HepG2 (cell line): ENCODE results near the gene CST11. TPM values are rescaled to one million over a fixed set of nuclear protein-coding genes. Genes with fewer than 3 reads are reported as not detected.

Experiments
- BRD4 ChIP-seq: sonication (generic); formaldehyde crosslinking; IDR thresholded peaks from 2 replicates; pipeline ENCODE4 v1.4.0; 2020; ENCODE audit warnings: missing genetic modification reagents
- E2F1 ChIP-seq: sonication (generic); formaldehyde crosslinking; IDR thresholded peaks from 2 replicates; pipeline ENCODE4 v1.5.0; 2020; ENCODE audit warnings: missing genetic modification reagents
- FOXJ3 ChIP-seq: sonication (generic); formaldehyde crosslinking; IDR thresholded peaks from 2 replicates; pipeline ENCODE4 v1.4.0; 2020; ENCODE audit warnings: missing genetic modification reagents, mild to moderate bottlenecking, borderline replicate concordance
- GTF2F1 ChIP-seq: fragments of 150-350 bp; IDR thresholded peaks from 2 replicates; pipeline ENCODE4 v1.6.1; 2014; ENCODE audit warnings: low read length
- IKZF1 ChIP-seq: fragments of 450-650 bp; IDR thresholded peaks from 2 replicates; pipeline ENCODE4 v1.7.1; 2016
- LBX2 ChIP-seq: sonication (generic); formaldehyde crosslinking; IDR thresholded peaks from 2 replicates; pipeline ENCODE4 v1.5.0; 2020; ENCODE audit warnings: missing genetic modification reagents, mild to moderate bottlenecking, borderline replicate concordance
- PBX3 ChIP-seq: sonication (generic); formaldehyde crosslinking; IDR thresholded peaks from 2 replicates; pipeline ENCODE4 v1.8.1; 2023; ENCODE audit warnings: missing genetic modification reagents, inconsistent platforms, borderline replicate concordance
- RBFOX2 ChIP-seq: fragments of 200-400 bp; formaldehyde crosslinking; IDR thresholded peaks from 2 replicates; pipeline ENCODE4 v1.6.1; 2017; ENCODE audit warnings: low read depth, mild to moderate bottlenecking, low read length
- SRSF9 ChIP-seq: fragments of 200-400 bp; formaldehyde crosslinking; IDR thresholded peaks from 2 replicates; pipeline ENCODE4 v1.6.1; 2018; ENCODE audit warnings: borderline replicate concordance, mild to moderate bottlenecking, low read depth, low read length; ENCODE audit not compliant: insufficient read depth, poor library complexity, severe bottlenecking
- TAF1 ChIP-seq: sonication (generic); formaldehyde crosslinking; IDR thresholded peaks from 2 replicates; pipeline ENCODE4 v1.4.0; 2020; ENCODE audit warnings: missing genetic modification reagents
- TEAD3 ChIP-seq: optimal IDR thresholded peaks from 2 replicates; pipeline ENCODE3; 2016; ENCODE audit warnings: borderline replicate concordance
- THAP7 ChIP-seq: sonication (generic); formaldehyde crosslinking; IDR thresholded peaks from 2 replicates; pipeline ENCODE4 v1.8.1; 2023; ENCODE audit warnings: mild to moderate bottlenecking, missing genetic modification reagents
- YEATS4 ChIP-seq: sonication (generic); formaldehyde crosslinking; IDR thresholded peaks from 2 replicates; pipeline ENCODE4 v1.4.0; 2020; ENCODE audit warnings: missing genetic modification reagents, borderline replicate concordance
- ZBTB21 ChIP-seq: sonication (generic); formaldehyde crosslinking; IDR thresholded peaks from 2 replicates; pipeline ENCODE4 v1.4.0; 2020; ENCODE audit warnings: missing genetic modification reagents
- ZNF256 ChIP-seq: sonication (generic); formaldehyde crosslinking; conservative IDR thresholded peaks from 2 replicates; pipeline ENCODE4 v1.4.0; 2020; ENCODE audit warnings: missing genetic modification reagents
- ZNF264 ChIP-seq: sonication (generic); formaldehyde crosslinking; IDR thresholded peaks from 2 replicates; pipeline ENCODE4 v1.4.0; 2020; ENCODE audit warnings: missing genetic modification reagents
- ZNF281 ChIP-seq: sonication (generic); formaldehyde crosslinking; IDR thresholded peaks from 2 replicates; pipeline ENCODE4 v1.4.0; 2020; ENCODE audit warnings: missing genetic modification reagents, borderline replicate concordance
- ZNF558 ChIP-seq: sonication (generic); formaldehyde crosslinking; IDR thresholded peaks from 2 replicates; pipeline ENCODE4 v1.9.0; 2022; ENCODE audit warnings: mild to moderate bottlenecking, missing genetic modification reagents, borderline replicate concordance
- ZNF639 ChIP-seq: conservative IDR thresholded peaks from 2 replicates; pipeline ENCODE4 v1.6.1; 2018; ENCODE audit warnings: missing genetic modification reagents
- ZNF740 ChIP-seq: sonication (generic); formaldehyde crosslinking; IDR thresholded peaks from 2 replicates; pipeline ENCODE4 v1.4.0; 2020; ENCODE audit warnings: missing genetic modification reagents
- polyA plus RNA-seq, 8 experiments: library from polyadenylated mRNA; depleted of rRNA in 3 of 8; stranded (reverse) in 7 of 8; unstranded in 1 of 8; fragments of >200 nt; fragmentation: Illumina TruSeq in 4 of 8; extraction: Trizol in 4 of 8; gene quantifications; 2 replicates each; pipeline versions ENCODE4 v1.2.1 to v1.2.3, GENCODE V29; 2011 to 2016; ENCODE audit warnings: low read depth in 4 of 8, missing spikeins in 1 of 8, mixed read lengths in 1 of 8; ENCODE audit not compliant: insufficient read depth in 1 of 8
- total RNA-seq, 5 experiments: library from RNA; depleted of rRNA; stranded (reverse); fragments of >200 nt; fragmentation: Illumina TruSeq; extraction: Trizol; gene quantifications; 2 replicates each; pipeline ENCODE4 v1.2.3, GENCODE V29; 2016; ENCODE audit warnings: low read depth in 1 of 5

CST11 gene
- total and polyA plus RNA-seq, 2 of the 13 experiments (the other 11 are each of a cell fraction or from before 2014, with no cell fraction given): not detected

- TF ChIP-seq ZNF281 (CRISPR knock-in tag) (no peak), E2F1 (CRISPR knock-in tag) (no peak), SRSF9 (no peak), BRD4 (CRISPR knock-in tag) (no peak), IKZF1 (peak; percentile 94), ZNF264 (CRISPR knock-in tag) (no peak), TEAD3 (CRISPR knock-in tag) (no peak), ZNF256 (no peak), TAF1 (CRISPR knock-in tag) (no peak), PBX3 (no peak), FOXJ3 (no peak), ZNF558 (CRISPR knock-in tag) (no peak), ZNF740 (CRISPR knock-in tag) (no peak), THAP7 (CRISPR knock-in tag) (no peak), LBX2 (CRISPR knock-in tag) (no peak), YEATS4 (no peak), ZNF639 (no peak), ZBTB21 (CRISPR knock-in tag) (no peak), RBFOX2 (no peak), GTF2F1 (no peak)
- TF ChIP-seq, all 625 proteins: peak for 21
Measured at GRCh38 chr20:23476015-23476754, 23.5 kb upstream of the CST11 start (continued).
